ENCODE measurements around the gene TRAPPC4.
A peak's percentile ranks its signal among the peaks of the same experiment; 100 is the strongest.

DNA sequence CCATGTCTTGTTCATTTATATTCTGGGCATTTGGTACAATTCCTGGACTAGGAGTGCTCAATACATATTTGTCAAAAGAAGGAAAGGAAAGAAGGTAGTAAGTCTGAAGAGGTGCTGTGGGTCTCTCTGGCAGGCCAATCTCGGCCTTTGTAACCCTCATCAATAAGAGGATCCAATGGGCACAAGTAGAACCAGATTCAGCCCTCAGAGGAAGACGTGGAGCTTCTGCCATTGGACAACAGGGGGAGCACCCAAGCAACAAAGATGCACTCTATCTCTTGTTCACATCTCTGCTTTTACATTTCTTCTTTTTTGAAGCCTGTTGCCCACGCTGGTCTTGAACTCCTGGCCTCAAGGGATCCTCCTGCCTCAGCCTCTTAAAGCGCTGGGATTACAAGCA, 46.8 kb downstream of the TRAPPC4 start:
- TF ChIP-seq CTCF (conservative IDR thresholded peaks at IDR 0.05) = peak; percentile 43
- TF ChIP-seq EZH2 (IDR thresholded peaks at IDR 0.05; ENCODE audit: low read depth) = no peak
